Daoy (cell line): Measurements from ENCODE around the gene SPINK14. TPM values are rescaled to one million over a fixed set of nuclear protein-coding genes. Genes with fewer than 3 reads are reported as not detected.

Experiments used
- DNase-seq: peaks from one replicate; pipeline ENCODE4 v3.0.0-alpha.2; 2015; ENCODE audit warnings: low read depth
- total RNA-seq: library from RNA; depleted of rRNA; stranded (reverse); fragments of >200 nt; shearing (Covaris generic); gene quantifications from 2 replicates; pipeline ENCODE4 v1.2.3, GENCODE V29; 2014; rRNA removed

SPINK14 gene
- total RNA-seq, 1 experiment from 2014 or later: not detected

- DNase-seq: no peak
Observed at GRCh38 chr5:148201151-148201550, 32.8 kb downstream of the SPINK14 start.

GRCh38 chr5:148202531-148203203 lies 34.3 kb downstream of the SPINK14 start, which contains the start of gene SPINK6:
SPINK6 (plus strand) TSS chr5:148203042; CDS start chr5:148203097, 55 bp downstream.
- DNase-seq: peak; percentile 20

- no peak for DNase-seq
Observed at GRCh38 chr5:148205044-148205806, 36.9 kb downstream of the SPINK14 start.

- no peak for DNase-seq
Observed at GRCh38 chr5:148205865-148206264, 37.5 kb downstream of the SPINK14 start.

GRCh38 chr5:148206620-148207019 lies 38.3 kb downstream of the SPINK14 start:
- DNase-seq: no peak

GRCh38 chr5:148208226-148208625 lies 39.9 kb downstream of the SPINK14 start:
- no peak for DNase-seq

GRCh38 chr5:148209151-148209770 lies 40.9 kb downstream of the SPINK14 start:
- DNase-seq: no peak

- DNase-seq: no peak
Observed at GRCh38 chr5:148214665-148215185, 46.4 kb downstream of the SPINK14 start.

GRCh38 chr5:148221508-148221907 lies 53.2 kb downstream of the SPINK14 start:
- DNase-seq: no peak

- peak; percentile 12 for DNase-seq
Observed at GRCh38 chr5:148224117-148224742, 55.9 kb downstream of the SPINK14 start.

Other genes starting within 250 kb of the SPINK14 start
- gene SPINK5, start 104.6 kb upstream of the SPINK14 start, total RNA-seq: not detected in 2 replicates
- gene SPINK6, start 34.5 kb downstream of the SPINK14 start, total RNA-seq: not detected in 2 replicates
- not detected in 2 replicates for gene MARCOL, start 70.0 kb downstream of the SPINK14 start, total RNA-seq
- not detected in 2 replicates for gene SPINK13, start 100.2 kb downstream of the SPINK14 start, total RNA-seq
- gene SPINK7, start 143.9 kb downstream of the SPINK14 start, total RNA-seq: not detected in 2 replicates
- not detected in 2 replicates for gene SPINK9, start 167.0 kb downstream of the SPINK14 start, total RNA-seq
- 38.2 and 40.3 TPM in 2 replicates for gene FBXO38, start 215.4 kb downstream of the SPINK14 start, total RNA-seq